Fibroblast of lung (primary cell): ENCODE measurements around the gene TNRC6A. TPM values are rescaled to one million over a fixed set of nuclear protein-coding genes. Genes with fewer than 3 reads are reported as not detected.

ENCODE experiments used
- DNase-seq, 2 donors: peaks; one replicate each; pipeline versions ENCODE4 v3.0.0 to v3.0.0-alpha.2; 2010; ENCODE audit warnings: low read depth in 2 of 2
- H2AFZ ChIP-seq: 2 replicates; pipeline ENCODE4 v1.5.1; 2012; ENCODE audit warnings: low read length, control low read depth, inconsistent platforms
- H3K27ac ChIP-seq: 2 replicates; pipeline ENCODE4 v1.5.1; 2011; ENCODE audit warnings: low read length, control low read depth; ENCODE audit not compliant: insufficient read depth
- H3K27me3 ChIP-seq: 2 replicates; pipeline ENCODE4 v1.5.1; 2011; ENCODE audit warnings: mild to moderate bottlenecking, low read length; ENCODE audit not compliant: control insufficient read depth, insufficient read depth
- H3K36me3 ChIP-seq: 2 replicates; pipeline ENCODE4 v1.5.1; 2011; ENCODE audit warnings: low read length; ENCODE audit not compliant: control insufficient read depth, insufficient read depth
- H3K4me1 ChIP-seq: 2 replicates; pipeline ENCODE4 v1.5.1; 2011; ENCODE audit warnings: low read length; ENCODE audit not compliant: control insufficient read depth, insufficient read depth; ENCODE audit errors: extremely low read depth
- H3K4me2 ChIP-seq: 2 replicates; pipeline ENCODE4 v1.5.1; 2011; ENCODE audit warnings: low read length, control low read depth; ENCODE audit not compliant: insufficient read depth; ENCODE audit errors: extremely low read depth
- H3K4me3 ChIP-seq, 4 experiments: fragments of 200-600 bp in 1 of 4; sonication (generic) in 1 of 4; replicated peaks in 1 of 4; 2 replicates each; pipeline ENCODE4 v1.5.1; 2011 to 2016; ENCODE audit warnings: low read length in 4 of 4, low read depth in 3 of 4, mild to moderate bottlenecking in 3 of 4, control low read depth in 2 of 4, inconsistent platforms in 1 of 4, mixed read lengths in 1 of 4; ENCODE audit not compliant: insufficient read depth in 1 of 4; ENCODE audit errors: control extremely low read depth in 1 of 4
- H3K79me2 ChIP-seq: 2 replicates; pipeline ENCODE4 v1.5.1; 2012; ENCODE audit warnings: mild to moderate bottlenecking, low read length, inconsistent platforms; ENCODE audit not compliant: control insufficient read depth, insufficient read depth
- H3K9ac ChIP-seq: 2 replicates; pipeline ENCODE4 v1.5.1; 2011; ENCODE audit warnings: mild to moderate bottlenecking, low read length, control low read depth; ENCODE audit not compliant: insufficient read depth
- H3K9me3 ChIP-seq: 2 replicates; pipeline ENCODE4 v1.5.1; 2012; ENCODE audit warnings: low read depth, low read length; ENCODE audit not compliant: control insufficient read depth, insufficient read depth
- H4K20me1 ChIP-seq: 2 replicates; pipeline ENCODE4 v1.5.1; 2011; ENCODE audit warnings: low read length; ENCODE audit not compliant: control insufficient read depth, insufficient read depth; ENCODE audit errors: extremely low read depth
- CTCF ChIP-seq, 2 donors: IDR thresholded peaks in 1 of 2; conservative IDR thresholded peaks in 1 of 2; 1 replicate in 1 of 2; 2 replicates in 1 of 2; pipeline ENCODE4 v1.5.1; 2011 to 2012; ENCODE audit warnings: low read length in 2 of 2, control low read depth in 1 of 2, inconsistent platforms in 1 of 2, low read depth in 1 of 2, mild to moderate bottlenecking in 1 of 2
- EZH2 ChIP-seq: IDR thresholded peaks from 2 replicates; pipeline ENCODE4 v1.5.1; 2012; ENCODE audit warnings: low read length, control low read depth, mild to moderate bottlenecking; ENCODE audit errors: missing control alignments
- polyA plus RNA-seq, 2 donors: library from polyadenylated mRNA; depleted of rRNA in 1 of 2; stranded (reverse) in 1 of 2; unstranded in 1 of 2; fragments of >200 nt; gene quantifications; 2 replicates each; pipeline ENCODE4 v1.2.1, GENCODE V29; 2011 to 2012; ENCODE audit warnings: missing spikeins in 1 of 2
- total RNA-seq: library from RNA; depleted of rRNA; stranded (reverse); fragments of >200 nt; gene quantifications from 2 replicates; pipeline ENCODE4 v1.2.1, GENCODE V29; 2014

The TNRC6A gene
- total and polyA plus RNA-seq, 2 donors (not counting 1 experiment from before 2014, with no cell fraction given), result 49.4 to 51.5 TPM

- TF ChIP-seq CTCF (conservative IDR thresholded peaks at IDR 0.05 in 1 of 2, IDR thresholded peaks at IDR 0.05 in 1 of 2; ENCODE audit: low read depth in 1 of 2, low read length in 2 of 2) (no peak), EZH2 (no peak)
Observed at GRCh38 chr16:24875466-24875865, 146.0 kb downstream of the TNRC6A start.

More at GRCh38 chr16:24875466-24875865, 146.0 kb downstream of the TNRC6A start:
- H3K27me3 ChIP-seq, result no peaks in the 10 kb centered on the region
- no peak overlapping the region for H3K4me3 ChIP-seq
- H4K20me1 ChIP-seq, result no peaks in the 10 kb centered on the region
- no peak overlapping the region for H2AFZ ChIP-seq
- H3K79me2 ChIP-seq, result no peaks in the 10 kb centered on the region
- no peak overlapping the region for H3K4me2 ChIP-seq
- no peaks in the 10 kb centered on the region for H3K9me3 ChIP-seq
- no peaks in the 10 kb centered on the region for H3K4me1 ChIP-seq
- no peak overlapping the region for H3K9ac ChIP-seq
- H3K36me3 ChIP-seq, result no peaks in the 10 kb centered on the region
- no peak for DNase-seq
- no peak overlapping the region for H3K27ac ChIP-seq

Other genes starting within 250 kb of the TNRC6A start
- gene RBBP6, start 190.1 kb upstream of the TNRC6A start, total RNA-seq, result 16.4 and 16.8 TPM in 2 replicates
- 24.6 and 26.4 TPM in 2 replicates for gene RBBP6, start 190.1 kb upstream of the TNRC6A start, polyA plus RNA-seq
- under 0.01 TPM in 1 of 2 replicates, not detected in the other for gene SLC5A11, start 116.3 kb downstream of the TNRC6A start, total RNA-seq
- gene SLC5A11, start 116.3 kb downstream of the TNRC6A start, polyA plus RNA-seq, result not detected in 2 replicates